OCI-LY7 (cell line): ENCODE data around the gene SLC30A1.

Experiments used
- CTCF ChIP-seq: fragments of 200-600 bp; sonication (generic); conservative IDR thresholded peaks from 2 replicates; pipeline ENCODE4 v1.5.1; 2014; ENCODE audit warnings: mild to moderate bottlenecking, antibody characterized with exemption, low read length, moderate library complexity, mixed read lengths
- EZH2phosphoT487 ChIP-seq: fragments of 200-600 bp; sonication (generic); IDR thresholded peaks from 2 replicates; pipeline ENCODE4 v1.6.1; 2018; ENCODE audit warnings: low read depth, borderline replicate concordance, mild to moderate bottlenecking, mixed run types, antibody characterized with exemption, low read length, moderate library complexity, mixed read lengths

- TF ChIP-seq CTCF = no peak
- no peak for TF ChIP-seq EZH2phosphoT487
Measured at GRCh38 chr1:211581526-211581925, 2.6 kb upstream of the SLC30A1 start.
